Neural cell (in vitro differentiated cells): ENCODE measurements around the gene COL13A1. TPM values are rescaled to one million over a fixed set of nuclear protein-coding genes. Genes with fewer than 3 reads are reported as not detected.

Experiments
- H2AFZ ChIP-seq: fragments of 200-600, 300-800 bp; sonication (generic), shearing (Covaris generic); 2 replicates; pipeline ENCODE4 v1.6.0; 2014; ENCODE audit warnings: low read depth, mild to moderate bottlenecking, antibody characterized with exemption, low read length, moderate library complexity
- H3F3A ChIP-seq: fragments of 200-600 bp; shearing (Covaris generic); 2 replicates; pipeline ENCODE4 v1.6.1; 2016; ENCODE audit warnings: mild to moderate bottlenecking, moderate library complexity, mixed read lengths, antibody characterized with exemption, low read length; ENCODE audit not compliant: insufficient read depth, poor library complexity, severe bottlenecking
- H3K27ac ChIP-seq: fragments of 200-600, 300-800 bp; sonication (generic), shearing (Covaris generic); 2 replicates; pipeline ENCODE4 v1.5.1; 2014; ENCODE audit warnings: mild to moderate bottlenecking, low read length, moderate library complexity
- H3K27me3 ChIP-seq: fragments of 300-800, 200-600 bp; sonication (generic), shearing (Covaris generic); 2 replicates; pipeline ENCODE4 v1.6.0; 2014; ENCODE audit warnings: mild to moderate bottlenecking, low read depth, low read length, moderate library complexity; ENCODE audit not compliant: insufficient read depth
- H3K36me3 ChIP-seq: fragments of 300-800, 200-600 bp; sonication (generic), shearing (Covaris generic); 2 replicates; pipeline ENCODE4 v1.5.1; 2014; ENCODE audit warnings: mild to moderate bottlenecking, antibody characterized with exemption, low read length, moderate library complexity; ENCODE audit not compliant: insufficient read depth
- H3K4me2 ChIP-seq: fragments of 300-800, 200-600 bp; sonication (generic), shearing (Covaris generic); 2 replicates; pipeline ENCODE4 v1.6.0; 2014; ENCODE audit warnings: mild to moderate bottlenecking, low read length
- H3K4me3 ChIP-seq: fragments of 300-800, 200-600 bp; sonication (generic), shearing (Covaris generic); 2 replicates; pipeline ENCODE4 v1.5.1; 2014; ENCODE audit warnings: mild to moderate bottlenecking, low read length, moderate library complexity
- H3K79me2 ChIP-seq: fragments of 200-600 bp; shearing (Covaris generic); replicated peaks from 2 replicates; pipeline ENCODE4 v1.6.0; 2014; ENCODE audit warnings: mild to moderate bottlenecking, low read length, moderate library complexity; ENCODE audit not compliant: insufficient read depth
- H3K9ac ChIP-seq: fragments of 300-800, 200-600 bp; sonication (generic), shearing (Covaris generic); 2 replicates; pipeline ENCODE4 v1.6.1; 2016; ENCODE audit warnings: mild to moderate bottlenecking, low read length, mixed read lengths
- H3K9me2 ChIP-seq: fragments of 200-600 bp; shearing (Covaris generic); 2 replicates; pipeline ENCODE4 v1.6.1; 2016; ENCODE audit warnings: mild to moderate bottlenecking, low read length, mixed read lengths; ENCODE audit not compliant: insufficient read depth
- H3K9me3 ChIP-seq: fragments of 200-600, 300-800 bp; sonication (generic), shearing (Covaris generic); 2 replicates; pipeline ENCODE4 v1.6.1; 2016; ENCODE audit warnings: mild to moderate bottlenecking, mixed run types, low read length, moderate library complexity, mixed read lengths
- H4K20me1 ChIP-seq: fragments of 200-600 bp; shearing (Covaris generic); 2 replicates; pipeline ENCODE4 v1.6.1; 2016; ENCODE audit warnings: mild to moderate bottlenecking, mixed run types; ENCODE audit not compliant: insufficient read depth
- CTCF ChIP-seq: fragments of 450-650 bp; IDR thresholded peaks from 2 replicates; pipeline ENCODE4 v1.5.1; 2014; ENCODE audit warnings: antibody characterized with exemption, mild to moderate bottlenecking, moderate library complexity; ENCODE audit not compliant: poor library complexity, severe bottlenecking
- EP300 ChIP-seq: fragments of 450-650 bp; conservative IDR thresholded peaks from 2 replicates; pipeline ENCODE4 v1.6.1; 2014; ENCODE audit warnings: antibody characterized with exemption, mild to moderate bottlenecking, moderate library complexity; ENCODE audit not compliant: poor library complexity, severe bottlenecking
- EZH2 ChIP-seq: fragments of 200-600, 300-800 bp; shearing (Covaris generic), sonication (generic); IDR thresholded peaks from 2 replicates; pipeline ENCODE4 v1.6.1; 2014; ENCODE audit warnings: antibody characterized with exemption, low read length, borderline replicate concordance, mild to moderate bottlenecking; ENCODE audit not compliant: insufficient read depth, poor library complexity, severe bottlenecking
- MXI1 ChIP-seq: fragments of 450-650 bp; conservative IDR thresholded peaks from 2 replicates; pipeline ENCODE4 v1.6.1; 2014; ENCODE audit warnings: antibody characterized with exemption, mild to moderate bottlenecking; ENCODE audit not compliant: poor library complexity, severe bottlenecking
- POLR2AphosphoS5 ChIP-seq: IDR thresholded peaks from 2 replicates; pipeline ENCODE4 v1.6.1; 2012
- RAD21 ChIP-seq: fragments of 450-650 bp; conservative IDR thresholded peaks from 2 replicates; pipeline ENCODE4 v1.6.1; 2014; ENCODE audit warnings: antibody characterized with exemption, mild to moderate bottlenecking, moderate library complexity
- REST ChIP-seq: IDR thresholded peaks from 2 replicates; pipeline ENCODE4 v1.6.1; 2012; ENCODE audit warnings: borderline replicate concordance
- SMC3 ChIP-seq: fragments of 450-650 bp; conservative IDR thresholded peaks from 2 replicates; pipeline ENCODE4 v1.6.1; 2014; ENCODE audit warnings: antibody characterized with exemption, mild to moderate bottlenecking, moderate library complexity; ENCODE audit not compliant: poor library complexity
- TAF1 ChIP-seq: IDR thresholded peaks from 2 replicates; pipeline ENCODE4 v1.6.1; 2012; ENCODE audit warnings: low read depth
- polyA plus RNA-seq: library from polyadenylated mRNA; depleted of rRNA; stranded (reverse); fragments of >200 nt; gene quantifications from 2 replicates; pipeline ENCODE4 v1.2.3, GENCODE V29; 2014

COL13A1 gene
- polyA plus RNA-seq, 1 donor from 2014 or later = 4.7 TPM

- Histone ChIP-seq H3K4me2 (no peak overlapping the region), H3K9me2 (no peaks in the 10 kb centered on the region), H3K9ac (no peak overlapping the region), H3F3A (no peaks in the 10 kb centered on the region), H3K36me3 (no peaks in the 10 kb centered on the region), H3K9me3 (no peaks in the 10 kb centered on the region), H3K4me3 (no peak overlapping the region), H2AFZ (no peak overlapping the region), H4K20me1 (no peaks in the 10 kb centered on the region), H3K27me3 (no peaks in the 10 kb centered on the region), H3K27ac (no peak overlapping the region), H3K79me2 (no peaks in the 10 kb centered on the region)
- TF ChIP-seq RAD21 (no peak), SMC3 (no peak), MXI1 (no peak), CTCF (no peak), TAF1 (no peak), REST (no peak), EP300 (no peak), EZH2 (no peak), POLR2AphosphoS5 (no peak)
These were observed 82.3 kb downstream of the COL13A1 start for GRCh38 chr10:69884024-69884367.

- Histone ChIP-seq H3K9me3 (no peaks in the 10 kb centered on the region), H3K79me2 (no peaks in the 10 kb centered on the region), H2AFZ (no peak overlapping the region), H3K9me2 (no peaks in the 10 kb centered on the region), H3F3A (no peaks in the 10 kb centered on the region), H4K20me1 (no peaks in the 10 kb centered on the region), H3K27ac (no peak overlapping the region), H3K9ac (no peak overlapping the region), H3K27me3 (no peaks in the 10 kb centered on the region), H3K36me3 (no peaks in the 10 kb centered on the region), H3K4me3 (no peak overlapping the region), H3K4me2 (no peak overlapping the region)
- TF ChIP-seq EP300 (no peak), SMC3 (no peak), TAF1 (no peak), EZH2 (no peak), MXI1 (no peak), RAD21 (no peak), POLR2AphosphoS5 (no peak), REST (no peak), CTCF (no peak)
These were observed 83.0 kb downstream of the COL13A1 start for GRCh38 chr10:69884686-69885085.
